CD4-positive, alpha-beta T cell treated with Interleukin-21 for 1 hour (primary cell): Measurements from ENCODE around the gene C1orf210.

Experiments used
- DNase-seq: peaks from one replicate; pipeline ENCODE4 v3.0.0-alpha.2; 2020

C1orf210 gene

GRCh38 chr1:43312212-43312623, 26.8 kb upstream of the C1orf210 start:
- no peak for DNase-seq

GRCh38 chr1:43311521-43311920, 26.1 kb upstream of the C1orf210 start:
- DNase-seq = no peak

GRCh38 chr1:43309405-43310025, 24.1 kb upstream of the C1orf210 start:
- DNase-seq = no peak

DNA sequence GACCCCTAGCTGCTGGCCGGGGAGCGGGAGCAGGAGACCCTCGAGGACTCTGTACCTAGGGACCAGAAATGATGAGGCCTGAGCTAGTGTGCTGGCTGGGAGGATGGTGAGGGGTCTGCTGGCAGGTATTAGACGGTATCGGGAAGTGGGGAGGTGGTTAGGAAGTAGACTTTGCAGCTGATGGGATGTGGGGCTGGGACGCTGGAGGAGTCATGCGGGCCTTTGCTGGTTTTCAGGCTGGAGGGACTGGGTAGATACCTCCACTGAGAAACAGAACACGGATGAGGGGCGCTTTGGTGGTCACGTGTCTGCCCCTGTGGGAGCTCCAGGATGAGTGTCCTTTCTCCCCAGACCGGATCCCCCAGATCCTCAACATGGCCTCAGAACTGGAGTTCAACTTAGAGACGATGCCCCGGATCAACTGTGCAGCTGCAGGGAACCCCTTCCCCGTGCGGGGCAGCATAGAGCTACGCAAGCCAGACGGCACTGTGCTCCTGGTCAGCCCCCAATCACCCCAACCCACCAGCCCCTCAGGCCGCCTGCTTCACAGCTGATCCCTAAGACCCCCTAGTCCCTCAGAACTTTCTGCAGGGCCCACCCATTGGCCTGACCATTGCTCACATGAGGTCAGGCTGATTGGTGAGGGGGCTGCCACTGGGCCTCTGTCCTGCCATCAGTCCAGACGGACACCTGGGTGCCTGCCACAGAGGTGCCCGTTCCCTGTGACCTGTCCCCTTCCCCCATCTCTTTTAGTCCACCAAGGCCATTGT, 23.4 kb upstream of the C1orf210 start:
- DNase-seq = no peak

DNA sequence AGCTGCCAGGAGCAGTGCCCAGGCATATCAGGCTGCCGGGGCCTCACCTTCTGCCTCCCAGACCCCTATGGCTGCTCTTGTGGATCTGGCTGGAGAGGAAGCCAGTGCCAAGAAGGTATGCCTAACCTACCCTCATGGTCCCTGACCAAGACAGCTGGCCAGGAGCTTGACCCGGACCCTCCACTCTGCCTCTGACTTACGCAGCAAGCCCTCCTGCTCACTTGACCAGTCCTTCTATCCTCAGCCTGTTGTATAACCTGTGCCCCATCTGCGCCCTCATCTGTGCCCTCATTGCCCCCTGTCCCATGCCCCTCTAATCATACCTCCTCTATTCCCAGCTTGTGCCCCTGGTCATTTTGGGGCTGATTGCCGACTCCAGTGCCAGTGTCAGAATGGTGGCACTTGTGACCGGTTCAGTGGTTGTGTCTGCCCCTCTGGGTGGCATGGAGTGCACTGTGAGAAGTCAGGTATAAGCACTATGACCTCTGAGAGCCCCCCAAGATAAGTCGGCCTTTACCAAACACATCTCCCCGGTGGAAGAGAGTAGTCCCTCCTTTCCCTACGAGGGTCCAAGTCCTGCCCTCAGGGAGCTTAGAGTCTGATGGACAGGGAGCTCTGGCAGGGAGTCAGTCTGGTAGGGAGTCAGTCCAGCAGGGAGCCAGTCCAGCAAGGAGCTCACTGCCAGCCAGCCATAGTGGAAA, 22.2 kb upstream of the C1orf210 start:
- DNase-seq = no peak

DNA sequence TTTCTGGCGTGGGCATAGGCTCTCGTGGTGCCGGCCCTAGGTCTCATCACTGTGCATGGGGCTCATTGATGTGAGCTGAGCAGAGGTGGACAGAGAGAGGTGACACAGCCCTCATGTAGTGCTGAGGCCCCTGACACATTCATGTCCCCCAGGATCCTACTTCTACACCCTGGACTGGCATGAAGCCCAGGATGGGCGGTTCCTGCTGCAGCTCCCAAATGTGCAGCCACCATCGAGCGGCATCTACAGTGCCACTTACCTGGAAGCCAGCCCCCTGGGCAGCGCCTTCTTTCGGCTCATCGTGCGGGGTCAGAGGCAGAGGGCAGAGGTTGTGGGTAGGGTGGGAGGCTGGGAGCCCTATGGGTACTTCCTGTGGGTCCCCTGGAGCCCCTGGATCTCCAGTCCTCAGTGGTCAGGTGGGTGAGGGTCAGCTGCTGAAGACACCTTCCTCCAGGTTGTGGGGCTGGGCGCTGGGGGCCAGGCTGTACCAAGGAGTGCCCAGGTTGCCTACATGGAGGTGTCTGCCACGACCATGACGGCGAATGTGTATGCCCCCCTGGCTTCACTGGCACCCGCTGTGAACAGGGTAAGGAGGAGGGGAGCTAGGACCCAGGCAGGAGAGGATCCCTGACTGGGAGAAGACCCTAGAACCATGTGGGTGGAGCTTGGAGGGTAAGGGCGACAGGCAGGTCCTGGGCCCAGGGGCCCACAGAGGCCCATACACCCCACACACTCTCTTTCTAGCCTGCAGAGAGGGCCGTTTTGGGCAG, 21.5 kb upstream of the C1orf210 start:
- DNase-seq = no peak

- DNase-seq = no peak
Measured at GRCh38 chr1:43305926-43306687, 20.7 kb upstream of the C1orf210 start.

GRCh38 chr1:43305461-43305860, 20.1 kb upstream of the C1orf210 start:
- no peak for DNase-seq

- DNase-seq = no peak
Measured at GRCh38 chr1:43304771-43305300, 19.5 kb upstream of the C1orf210 start.

- no peak for DNase-seq
Measured at GRCh38 chr1:43304314-43304681, 18.9 kb upstream of the C1orf210 start.

- DNase-seq = no peak
Measured at GRCh38 chr1:43303471-43304313, 18.3 kb upstream of the C1orf210 start.

DNA sequence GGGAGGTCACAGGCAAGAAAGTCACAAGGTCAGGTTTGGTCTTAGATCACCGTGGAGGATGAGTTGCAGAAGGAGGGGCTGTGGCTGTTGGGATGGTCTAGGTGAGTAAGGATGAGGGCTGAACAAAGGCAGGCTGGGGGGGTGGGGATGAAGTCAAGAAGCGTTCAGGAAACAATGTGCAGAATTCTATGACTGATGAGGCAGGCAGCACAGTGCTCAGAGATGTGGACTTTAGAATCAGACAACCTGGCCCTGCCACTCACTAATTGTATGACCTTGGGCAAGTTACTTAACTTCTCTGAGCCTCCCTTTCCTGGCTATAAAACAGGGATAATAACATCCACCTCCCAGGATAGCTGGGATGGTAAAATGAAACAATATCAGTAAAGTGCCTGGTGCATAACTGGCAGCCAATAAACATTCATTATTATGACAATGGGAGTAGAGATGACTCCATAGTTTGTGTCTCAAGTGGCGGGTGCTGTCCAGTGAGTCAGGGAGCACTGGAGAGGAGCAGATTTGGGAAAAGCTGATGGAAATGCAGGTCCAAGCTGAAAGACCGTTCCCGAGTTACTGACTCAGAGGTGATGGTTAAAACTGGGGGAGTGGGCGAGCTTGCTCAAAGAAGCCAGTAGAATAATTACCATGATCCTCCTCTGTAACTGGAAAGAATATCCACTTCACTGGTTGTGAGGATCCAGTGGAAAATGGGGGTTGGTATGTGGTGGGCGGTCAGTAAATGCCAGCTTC, 17.5 kb upstream of the C1orf210 start:
- no peak for DNase-seq

GRCh38 chr1:43302201-43302600, 16.8 kb upstream of the C1orf210 start:
- DNase-seq = no peak

DNA sequence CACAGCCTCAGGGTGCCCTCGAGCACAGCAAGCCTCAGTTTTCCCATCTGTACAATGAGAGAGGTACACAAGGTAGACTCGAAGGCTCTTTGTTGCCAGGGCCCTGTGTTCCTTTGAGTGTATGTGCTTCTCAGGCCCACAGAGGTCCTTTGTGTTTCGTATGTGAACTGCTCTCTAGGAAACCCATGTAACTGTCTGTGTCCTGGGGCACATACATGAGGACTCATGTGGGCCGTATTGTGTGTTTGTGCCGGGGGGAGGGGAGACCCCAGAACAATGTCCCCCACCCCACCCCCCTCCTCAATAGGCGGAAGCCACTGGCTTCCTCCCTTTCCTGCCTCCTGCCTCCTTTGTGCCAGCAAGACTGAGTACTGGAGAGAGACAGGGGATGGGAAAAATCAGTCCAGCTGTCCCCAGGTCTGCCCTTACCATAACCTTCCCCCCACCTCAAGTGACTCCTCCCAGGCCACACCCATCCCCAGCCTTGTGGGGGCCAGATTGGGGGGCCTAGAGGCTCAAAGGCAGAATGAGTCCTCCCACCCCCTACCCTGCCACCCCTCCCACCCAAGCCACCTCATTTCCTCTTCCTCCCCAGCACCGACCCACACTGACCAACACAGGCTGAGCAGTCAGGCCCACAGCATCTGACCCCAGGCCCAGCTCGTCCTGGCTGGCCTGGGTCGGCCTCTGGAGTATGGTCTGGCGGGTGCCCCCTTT, 15.2 kb upstream of the C1orf210 start, which contains the start of gene TIE1:
TSS of gene TIE1 (plus strand) at position 605 of the 717 bp plus-strand sequence. CDS start at position 695, 90 bp downstream.
- DNase-seq = no peak

- DNase-seq = no peak
Measured at GRCh38 chr1:43299101-43299500, 13.7 kb upstream of the C1orf210 start.

DNA sequence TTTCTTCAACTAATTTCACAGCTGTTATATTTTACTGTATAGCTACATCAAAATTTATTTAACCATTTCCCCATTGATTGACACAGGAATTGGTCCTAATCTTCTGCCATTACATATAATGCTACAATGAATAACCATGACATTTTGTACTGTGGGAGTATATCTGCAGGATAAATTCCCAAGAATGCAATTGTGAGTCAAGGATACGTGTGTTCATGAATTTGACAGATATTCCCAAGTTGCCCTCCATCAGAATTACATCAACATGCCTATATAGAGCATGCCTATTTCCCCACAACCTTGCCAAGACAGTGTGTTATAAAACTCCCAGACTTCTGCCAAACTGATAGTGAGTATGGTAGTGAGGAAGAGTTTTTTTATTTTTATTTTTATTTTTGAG, 12.7 kb upstream of the C1orf210 start:
- no peak for DNase-seq

DNA sequence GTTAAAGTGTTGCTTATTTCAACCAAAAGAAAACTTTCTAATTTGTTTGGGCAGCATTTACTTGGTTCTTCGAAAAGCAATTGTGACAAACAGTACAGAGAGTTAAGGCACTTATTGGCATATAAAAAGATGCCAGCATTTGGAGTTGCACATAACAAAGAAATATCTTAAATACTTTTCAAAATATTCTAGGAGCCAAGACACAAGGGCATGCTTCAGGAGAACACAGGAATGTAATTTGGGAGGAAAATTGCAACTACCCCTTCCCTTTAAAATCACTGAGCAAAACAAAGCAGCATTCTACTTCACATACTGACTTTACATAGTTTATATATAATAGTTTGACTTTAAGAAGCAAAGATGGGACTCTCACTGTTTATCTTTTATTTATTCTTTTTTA, 10.8 kb upstream of the C1orf210 start:
- no peak for DNase-seq

DNA sequence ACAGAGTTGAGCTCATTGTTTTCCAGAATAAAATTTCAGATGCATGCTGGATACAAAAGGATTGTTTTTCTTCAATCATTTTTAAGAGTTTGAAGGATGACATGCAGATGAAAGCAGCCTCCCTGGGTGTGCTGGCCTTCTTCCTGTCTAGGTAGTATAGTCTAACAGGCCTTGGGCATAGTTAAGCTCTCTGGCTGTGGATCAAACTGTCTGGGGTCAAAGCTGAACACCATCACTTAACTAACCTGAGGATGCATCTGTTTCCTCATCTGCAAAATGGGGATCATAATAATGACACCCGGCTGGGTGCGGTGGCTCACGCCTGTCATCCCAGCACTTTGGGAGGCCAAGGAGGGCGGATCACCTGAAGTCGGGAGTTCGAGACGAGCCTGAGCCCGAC, 9.4 kb upstream of the C1orf210 start:
- no peak for DNase-seq

DNA sequence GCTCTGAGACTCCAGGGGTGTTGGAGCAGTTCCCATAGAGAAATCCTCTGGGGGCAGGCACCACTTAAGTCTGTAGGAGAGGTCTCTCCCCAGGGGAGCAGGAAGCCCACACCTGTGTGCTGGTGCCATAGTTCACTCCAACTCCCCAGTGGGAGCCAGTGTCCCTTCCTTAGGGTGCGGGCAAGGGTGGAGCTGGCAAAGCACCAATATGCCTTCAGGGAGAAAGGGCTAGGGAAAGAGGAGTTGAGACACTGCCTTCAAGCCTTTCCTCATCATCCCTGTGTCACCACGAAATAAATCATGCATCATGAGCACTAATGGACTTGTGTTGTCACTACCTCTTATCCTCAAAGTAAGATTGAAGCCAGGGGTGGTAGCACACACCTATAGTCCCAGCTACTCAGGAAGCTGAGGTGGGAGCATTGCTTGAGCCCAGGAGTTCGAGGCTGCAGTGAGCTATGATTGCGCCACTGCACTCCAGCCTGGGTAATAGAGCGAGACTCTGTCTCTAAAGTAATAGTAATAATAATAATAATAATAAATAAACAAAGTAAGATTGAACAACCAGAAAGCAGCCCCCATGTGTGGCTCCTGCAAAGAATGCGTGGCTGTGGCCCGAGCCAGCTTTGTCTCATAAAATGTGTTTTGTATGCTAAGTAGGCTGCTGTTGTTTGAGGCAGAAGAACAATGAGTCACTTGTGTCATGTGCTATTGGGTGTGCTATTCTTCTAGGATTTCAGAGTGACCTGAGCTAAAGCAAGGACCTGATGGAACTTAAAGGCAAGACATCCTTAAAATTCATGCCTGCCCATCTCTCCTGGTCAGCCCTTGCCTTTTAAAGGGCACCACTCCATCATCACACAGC, 8.7 kb upstream of the C1orf210 start:
- no peak for DNase-seq
